ENCODE data around the gene CDYL.

The CDYL gene

DNA sequence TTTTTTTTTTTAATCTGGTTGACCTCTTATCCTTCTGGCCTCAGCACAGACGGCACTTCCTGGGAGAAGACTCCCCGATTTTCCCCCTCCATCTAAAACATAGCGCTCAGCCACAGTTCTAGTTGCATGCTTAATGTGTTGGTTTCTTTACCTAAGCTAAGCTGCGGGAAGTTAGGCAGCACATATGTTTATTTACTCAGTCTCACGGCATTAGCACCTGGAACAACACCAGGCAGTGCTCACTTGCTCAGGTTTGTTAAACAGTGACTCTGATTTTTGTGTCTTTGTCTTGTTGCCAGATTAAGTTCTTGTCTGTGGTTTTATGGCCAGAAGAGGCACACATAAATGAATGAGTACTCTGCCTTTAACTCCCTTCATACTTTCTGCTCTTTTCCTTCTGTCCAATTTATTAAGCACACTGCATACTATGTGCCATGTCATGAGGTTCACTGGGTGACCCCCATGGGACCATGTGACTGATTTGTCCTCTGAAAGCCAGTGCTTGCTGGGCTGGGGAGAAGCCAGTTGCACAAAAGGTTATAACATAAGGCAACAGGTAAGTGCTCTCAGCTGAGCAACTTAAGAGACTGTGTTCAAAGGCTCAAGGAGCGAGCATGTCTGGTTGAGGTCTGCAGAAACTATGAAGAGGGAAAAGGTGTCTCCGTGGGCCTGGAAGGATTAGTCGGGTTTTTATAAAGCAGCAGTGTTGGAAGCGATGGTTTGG, 134.0 kb downstream of the CDYL start:
- DNase-seq, result no peak

DNA sequence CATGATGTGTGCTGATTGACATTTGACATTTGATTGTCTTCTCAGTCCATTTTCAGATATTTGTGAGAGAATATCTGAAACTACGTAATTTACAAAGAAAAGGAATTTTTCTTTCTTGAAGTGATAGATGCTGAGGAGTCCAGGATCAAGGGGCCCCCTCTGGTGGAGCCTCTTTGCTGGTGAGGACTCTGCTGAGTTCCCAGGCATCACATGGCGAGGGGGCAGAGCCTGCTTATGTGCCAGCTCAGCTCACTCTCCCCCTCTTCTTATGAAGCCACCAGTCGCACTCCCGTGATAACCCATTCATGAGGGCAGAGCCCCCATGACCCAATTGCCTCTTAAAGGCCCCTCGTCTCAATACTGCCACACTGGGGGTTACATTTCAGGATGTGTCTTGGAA, 136.4 kb downstream of the CDYL start:
- no peak for DNase-seq

GRCh38 chr6:4913705-4914419, 137.7 kb downstream of the CDYL start:
- no peak for DNase-seq

- DNase-seq, result no peak
These were observed 138.4 kb downstream of the CDYL start for GRCh38 chr6:4914420-4915159.

DNA sequence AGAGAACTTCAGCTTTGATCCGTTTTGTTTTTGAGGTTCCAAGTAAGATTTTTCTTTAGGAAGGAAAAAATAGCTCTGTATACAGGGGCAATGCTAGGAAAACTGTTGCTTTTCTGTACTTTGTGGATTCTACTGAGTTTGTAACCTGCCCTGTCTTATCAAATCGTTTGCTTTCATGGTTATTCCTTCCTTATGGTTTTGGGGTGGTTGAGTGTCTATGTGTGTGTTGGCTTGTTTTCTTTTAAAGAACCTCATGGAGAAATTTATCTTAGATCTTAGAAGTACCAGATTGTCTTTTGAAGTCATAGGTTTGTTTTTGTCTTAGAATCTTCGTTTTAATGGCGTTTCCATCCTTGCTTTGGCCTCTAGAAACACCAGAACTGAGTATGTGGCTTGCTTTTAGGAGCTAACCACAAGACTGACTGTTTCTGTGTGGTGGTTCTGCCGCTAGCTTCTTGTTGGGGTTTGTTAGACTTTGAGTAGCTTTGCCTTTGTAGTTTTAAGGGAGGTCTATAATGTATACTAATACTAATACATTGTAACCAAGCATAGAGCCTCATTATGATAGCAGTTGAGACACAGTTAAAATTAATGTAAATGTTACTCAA, 140.9 kb downstream of the CDYL start:
- no peak for DNase-seq

- DNase-seq, result no peak
These were observed 144.8 kb downstream of the CDYL start for GRCh38 chr6:4920914-4921410.

GRCh38 chr6:4922488-4923037, 146.4 kb downstream of the CDYL start:
- no peak for DNase-seq

DNA sequence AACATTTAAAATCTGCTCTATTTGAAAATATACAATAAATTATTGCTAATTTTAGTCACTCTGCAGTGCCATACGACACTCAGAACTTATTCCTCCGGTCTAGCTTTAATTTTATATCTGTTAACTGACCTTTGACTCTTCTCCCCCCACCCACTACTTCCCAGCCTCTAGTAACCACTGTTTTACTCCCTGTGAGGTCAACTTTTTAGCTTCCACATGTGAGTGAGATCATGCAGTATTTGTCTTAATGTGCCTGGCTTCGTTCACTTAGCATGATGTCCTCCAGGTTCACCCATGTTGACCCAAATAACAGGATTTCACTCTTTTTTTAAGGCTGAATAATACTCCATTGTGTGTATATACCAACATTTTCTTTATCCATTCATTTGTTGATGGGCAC, 146.9 kb downstream of the CDYL start:
- DNase-seq, result no peak

GRCh38 chr6:4924661-4925271, 148.6 kb downstream of the CDYL start:
- no peak for DNase-seq

DNA sequence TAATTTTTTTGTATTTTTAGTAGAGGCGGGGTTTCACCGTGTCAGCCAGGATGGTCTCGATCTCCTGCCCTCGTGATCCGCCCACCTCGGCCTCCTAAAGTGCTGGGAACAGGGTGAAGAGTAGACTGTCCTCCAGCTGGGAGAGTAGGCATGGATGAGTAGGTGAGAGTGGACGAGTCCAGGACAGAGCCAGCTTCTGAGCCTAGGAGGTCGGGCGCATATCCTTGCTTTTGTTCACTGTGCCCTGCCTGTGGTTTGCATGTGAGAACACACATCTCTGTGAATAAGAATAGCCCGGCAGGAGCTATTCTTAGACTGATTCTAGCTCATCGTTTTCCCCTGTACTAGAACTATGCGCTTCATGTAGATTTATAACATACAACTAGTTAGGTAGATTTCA, 149.4 kb downstream of the CDYL start:
- no peak for DNase-seq

- no peak for DNase-seq
These were observed 152.2 kb downstream of the CDYL start for GRCh38 chr6:4928426-4928825.

DNA sequence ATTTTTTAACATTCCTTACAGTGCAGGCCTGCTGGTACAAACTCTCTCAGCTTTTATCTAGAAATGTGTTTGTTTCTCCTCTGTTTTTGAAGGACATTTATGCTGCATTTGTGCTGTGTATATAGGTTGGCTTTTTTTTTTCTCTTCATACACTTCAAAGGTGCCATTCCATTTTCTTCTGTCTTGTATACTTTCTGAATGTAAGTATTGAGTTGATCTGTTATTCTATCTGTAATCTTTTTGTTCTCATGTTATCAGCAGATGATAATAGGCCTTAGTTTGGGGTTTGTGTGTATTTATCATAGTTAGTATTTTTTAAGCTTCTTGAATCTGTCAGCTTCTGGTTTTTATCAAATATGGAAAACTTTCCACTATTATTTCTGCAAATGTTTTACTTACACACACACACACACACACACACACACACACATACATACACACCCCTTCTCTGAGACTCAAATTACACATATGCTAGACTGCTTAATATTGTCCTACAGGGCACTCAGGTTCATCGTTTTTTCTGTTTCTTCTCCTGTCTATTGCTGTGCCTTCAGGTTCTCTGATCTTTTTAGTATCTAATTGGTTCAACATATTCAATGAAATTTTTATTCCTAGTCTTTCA, 153.0 kb downstream of the CDYL start:
- DNase-seq, result no peak

- no peak for DNase-seq
These were observed 154.0 kb downstream of the CDYL start for GRCh38 chr6:4930025-4930691.

DNA sequence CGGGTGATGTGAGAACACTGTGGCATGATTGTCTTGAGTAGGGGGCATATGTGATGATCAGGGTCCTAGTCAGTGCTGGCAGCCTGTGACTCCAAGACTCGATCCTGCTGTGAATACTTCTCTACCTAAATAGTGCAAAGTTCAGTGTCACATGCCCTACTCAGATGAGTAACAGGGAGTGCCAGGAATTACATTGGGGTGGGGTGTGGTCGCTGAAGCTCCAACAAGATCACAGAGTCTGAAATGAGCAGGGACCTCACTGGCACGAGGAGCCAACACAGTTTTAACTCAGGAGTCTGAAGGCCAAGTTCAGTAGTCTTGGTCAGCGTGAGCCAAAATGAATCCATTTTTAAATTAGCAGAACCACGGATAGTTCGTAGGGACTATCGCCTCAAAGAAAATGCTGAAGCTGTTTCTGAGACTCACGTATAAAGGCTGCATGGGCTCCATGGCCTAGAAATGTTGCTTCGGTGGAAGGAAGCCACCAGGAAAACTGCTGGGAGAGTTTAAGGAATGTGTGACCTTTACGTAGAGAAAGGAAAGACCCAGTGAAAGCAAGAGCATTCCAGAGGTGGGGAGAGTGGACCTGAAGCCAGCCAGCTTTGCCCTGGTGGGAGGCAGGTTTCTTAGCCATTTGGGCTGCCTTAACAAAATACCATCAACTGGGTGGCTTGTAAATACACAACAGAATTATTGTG, 155.5 kb downstream of the CDYL start:
- DNase-seq, result no peak

GRCh38 chr6:4932228-4932903, 156.2 kb downstream of the CDYL start:
- DNase-seq, result no peak

GRCh38 chr6:4935486-4935885, 159.3 kb downstream of the CDYL start:
- no peak for DNase-seq

DNA sequence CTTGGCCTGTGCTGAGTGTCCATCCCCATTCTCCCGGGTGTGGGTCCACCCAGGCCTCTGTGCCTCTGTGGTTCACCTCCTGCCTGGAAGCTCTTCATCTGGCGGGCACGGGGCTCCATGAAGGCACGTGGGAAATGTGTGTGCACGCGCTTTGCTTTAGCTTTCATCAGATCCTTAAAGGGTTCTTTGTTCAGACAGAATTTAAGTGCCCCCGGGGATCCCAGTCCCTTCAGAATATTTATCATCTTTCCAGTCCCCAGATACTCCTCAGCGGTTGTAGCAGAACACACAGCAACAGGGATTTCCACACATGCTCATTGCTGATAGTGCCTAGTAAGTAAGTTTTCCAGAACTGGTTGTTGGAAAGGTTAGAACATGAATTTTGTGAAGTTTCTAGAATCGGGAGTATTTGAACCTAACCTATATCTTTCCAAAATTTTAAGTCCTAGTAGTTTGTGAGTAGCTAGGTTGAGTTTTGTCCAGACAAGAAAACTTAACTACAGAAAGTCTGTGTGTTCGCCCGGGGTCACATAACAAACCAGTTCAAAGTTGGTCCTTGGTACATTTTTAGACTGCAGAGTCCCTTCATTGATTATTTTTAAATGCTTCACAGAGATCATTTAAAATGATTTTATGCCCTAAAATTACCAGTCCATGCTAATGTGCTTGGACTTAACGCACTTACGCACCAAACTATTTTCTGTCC, 159.9 kb downstream of the CDYL start:
- no peak for DNase-seq

DNA sequence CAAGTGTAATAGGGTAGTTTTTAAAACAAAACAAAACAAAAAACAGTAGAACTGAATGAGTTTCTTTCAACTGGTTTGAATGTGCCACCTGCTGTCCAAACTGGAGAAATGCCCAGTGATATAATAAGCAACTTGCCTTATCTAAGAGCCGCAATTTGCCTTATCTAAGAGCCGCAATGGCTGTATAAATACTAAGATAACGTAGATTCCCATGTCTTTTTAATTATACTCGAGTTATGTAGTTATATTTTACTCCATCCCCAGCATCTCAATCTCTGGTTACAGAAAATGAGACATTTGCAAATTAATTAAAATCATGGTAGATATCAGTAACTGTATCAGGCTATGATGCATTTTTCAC, 160.5 kb downstream of the CDYL start:
- no peak for DNase-seq

- no peak for DNase-seq
These were observed 161.2 kb downstream of the CDYL start for GRCh38 chr6:4937414-4937813.

DNA sequence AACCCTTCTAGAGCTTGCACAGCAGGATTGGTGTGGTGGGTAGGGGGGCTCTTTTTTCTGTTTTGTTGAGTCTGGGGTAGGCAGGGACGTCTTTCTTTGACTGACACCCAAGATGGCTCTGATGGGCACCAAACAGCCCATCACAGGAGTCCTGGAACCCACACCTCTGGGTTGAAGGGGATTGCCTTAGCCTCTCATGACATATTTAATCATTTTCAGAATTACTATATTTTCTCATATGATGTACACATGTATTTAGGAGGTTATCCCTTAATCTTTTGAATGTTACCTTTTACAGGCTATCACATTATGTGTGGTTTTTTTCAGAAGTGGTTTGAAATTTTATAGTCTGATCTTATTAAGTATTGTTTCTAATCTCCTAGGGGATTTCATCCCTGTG, 163.0 kb downstream of the CDYL start:
- no peak for DNase-seq
